ENCODE data around the gene SYT13.

SYT13 gene

DNA sequence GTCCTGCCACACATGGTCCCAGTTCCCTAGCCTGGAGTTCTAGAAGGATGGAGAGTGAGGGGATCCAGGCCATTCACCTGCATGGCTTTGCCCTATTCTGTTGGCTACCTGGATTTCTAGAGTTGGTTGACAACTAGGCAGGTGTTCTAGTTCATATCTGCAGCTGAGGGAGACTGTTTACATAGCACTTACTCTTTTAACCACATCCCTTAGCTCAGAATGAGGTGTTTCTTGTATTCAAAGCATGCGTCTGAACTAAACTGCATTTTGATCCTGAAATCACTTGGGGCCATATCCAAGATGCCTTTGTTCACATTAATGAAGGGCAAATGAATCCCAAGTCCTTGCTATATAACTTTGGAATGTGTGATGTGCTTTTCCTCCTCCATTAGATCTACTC, 60.9 kb downstream of the SYT13 start:
- in situ Hi-C loops (cut with MboI; ENCODE audit: low sequenced_read_pairs): no loop called here

DNA sequence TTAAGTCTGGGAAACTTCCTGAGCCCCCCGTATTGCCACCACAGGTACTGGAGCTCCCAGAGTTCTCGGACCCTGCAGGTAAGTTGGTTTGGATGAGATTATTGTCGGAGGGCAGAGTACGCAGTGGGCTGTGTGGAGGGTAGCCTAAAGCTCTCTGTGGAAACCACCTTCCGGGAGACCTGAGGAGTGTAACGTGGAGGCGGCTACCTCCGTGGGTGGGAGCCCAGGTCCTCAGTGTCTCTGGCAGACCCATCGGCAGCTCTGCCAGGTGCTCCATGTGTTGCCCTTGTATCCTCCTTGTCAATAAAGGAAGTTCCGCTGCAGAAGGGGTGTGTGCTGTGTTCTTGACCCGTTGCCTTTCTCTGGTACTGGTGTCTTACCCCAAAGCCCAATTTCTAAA, 61.4 kb downstream of the SYT13 start:
- in situ Hi-C loops (cut with MboI; ENCODE audit: low sequenced_read_pairs): no loop called here

DNA sequence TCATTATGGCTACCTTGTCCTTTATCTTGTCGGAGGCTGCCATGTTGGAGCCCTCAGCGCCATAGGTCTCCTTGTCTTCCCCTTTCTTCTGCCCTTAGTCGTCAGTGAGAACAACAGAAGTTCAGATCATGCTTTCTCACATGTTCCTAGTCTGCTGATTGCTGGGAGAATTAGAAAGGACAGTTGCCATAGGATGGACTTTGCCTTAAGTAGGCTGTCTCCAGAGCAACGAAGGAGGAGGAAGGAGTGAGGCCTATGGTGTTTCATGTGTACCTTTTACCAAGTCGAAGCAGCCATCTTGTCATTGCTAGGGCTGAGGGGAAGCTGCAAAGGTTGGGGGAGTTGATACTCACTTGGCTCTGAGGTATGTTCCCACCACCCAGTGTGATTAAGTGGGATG, 62.6 kb downstream of the SYT13 start:
- in situ Hi-C loops (cut with MboI; ENCODE audit: low sequenced_read_pairs): no loop called here

DNA sequence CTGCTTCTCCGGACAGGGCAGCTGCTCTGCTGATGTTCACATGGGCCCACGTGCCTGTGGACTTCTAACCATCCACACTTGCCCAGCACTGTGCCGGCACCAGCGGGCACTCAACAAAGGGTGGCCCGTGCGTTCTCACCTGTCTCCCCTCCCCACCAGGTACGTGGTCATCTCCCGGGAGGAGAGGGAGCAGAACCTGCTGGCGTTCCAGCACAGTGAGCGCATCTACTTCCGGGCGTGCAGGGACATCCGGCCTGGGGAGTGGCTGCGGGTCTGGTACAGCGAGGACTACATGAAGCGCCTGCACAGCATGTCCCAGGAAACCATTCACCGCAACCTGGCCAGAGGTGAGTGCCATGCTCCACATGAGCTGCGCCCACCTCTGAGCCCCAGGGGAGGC, 66.7 kb downstream of the SYT13 start:
- in situ Hi-C loops (cut with MboI; ENCODE audit: low sequenced_read_pairs): no loop called here

DNA sequence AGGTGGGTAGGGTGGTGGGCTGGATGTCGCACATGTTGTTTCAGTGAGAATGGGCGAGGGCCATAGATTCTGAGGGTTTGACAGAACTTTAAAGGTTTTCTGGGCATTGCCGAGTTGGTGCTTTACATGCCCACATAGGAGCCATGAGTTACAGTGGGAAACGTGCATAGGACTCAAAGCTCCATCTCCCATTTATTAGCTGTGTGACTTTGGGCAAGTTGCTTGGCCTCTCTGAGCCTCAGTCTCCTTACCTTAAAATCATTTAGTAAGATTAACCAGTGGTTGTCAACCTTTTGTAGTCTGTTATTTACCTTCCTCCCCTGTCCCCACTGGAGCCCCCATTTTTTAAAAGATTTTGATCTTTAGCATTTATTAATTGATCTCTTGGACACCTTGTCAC, 67.4 kb downstream of the SYT13 start:
- in situ Hi-C loops (cut with MboI; ENCODE audit: low sequenced_read_pairs): no loop called here

DNA sequence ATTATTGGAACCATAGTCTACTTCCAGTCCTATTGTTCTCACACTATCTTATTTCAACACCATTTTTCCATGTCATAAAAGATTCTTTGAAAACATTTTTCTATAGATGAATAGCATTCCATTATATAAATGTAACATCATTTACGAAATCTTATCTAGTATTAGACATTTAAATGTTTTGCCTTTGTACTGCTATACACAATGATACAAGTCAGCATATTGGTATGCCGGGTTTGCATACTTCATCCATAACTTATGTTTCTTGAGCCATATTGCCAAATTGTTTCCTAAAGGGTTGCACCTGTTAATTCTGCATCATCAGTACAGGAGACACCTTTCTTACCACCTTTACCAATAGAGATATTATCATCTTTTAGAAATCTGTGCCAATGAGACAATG, 68.2 kb downstream of the SYT13 start:
- in situ Hi-C loops (cut with MboI; ENCODE audit: low sequenced_read_pairs): no loop called here

DNA sequence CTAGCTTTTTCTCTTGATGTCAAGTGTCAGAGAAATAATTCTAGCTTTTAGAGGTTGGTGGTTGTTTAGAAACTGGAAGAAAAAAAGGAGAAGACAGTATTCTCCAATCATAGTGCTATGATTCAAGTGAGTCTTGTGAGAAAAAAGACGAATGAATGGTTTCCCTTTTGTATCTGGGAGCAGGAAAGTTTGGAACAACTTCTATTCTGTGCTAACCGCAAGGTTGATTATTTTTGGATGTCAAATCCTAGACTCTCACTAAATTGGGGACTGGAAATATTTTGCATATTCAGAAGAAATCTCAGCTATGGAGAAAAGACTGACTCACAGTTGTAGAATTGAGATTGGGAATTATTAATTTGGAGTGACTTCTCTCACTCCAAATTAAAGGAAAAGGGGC, 69.2 kb downstream of the SYT13 start:
- in situ Hi-C loops (cut with MboI; ENCODE audit: low sequenced_read_pairs): no loop called here

DNA sequence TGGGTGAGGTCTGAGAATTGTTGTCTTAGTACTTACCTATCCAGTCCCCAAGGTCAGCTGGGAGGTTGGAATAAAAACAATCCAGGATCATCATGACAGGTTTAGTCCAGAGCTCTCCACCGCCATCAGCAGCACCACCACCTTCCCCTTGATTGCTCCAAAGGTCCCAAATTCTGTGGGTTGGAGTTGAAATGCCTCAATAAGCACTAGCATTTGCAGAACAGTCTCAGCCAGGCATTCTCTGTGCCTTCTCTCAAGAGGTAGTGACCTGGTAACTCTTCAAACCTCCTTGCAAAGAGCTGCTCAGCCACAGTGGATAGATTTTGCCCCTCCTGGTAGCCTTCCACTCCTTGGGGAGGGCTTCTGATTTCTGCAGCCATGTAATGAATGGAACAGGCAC, 70.1 kb downstream of the SYT13 start:
- in situ Hi-C loops (cut with MboI; ENCODE audit: low sequenced_read_pairs): no loop called here

DNA sequence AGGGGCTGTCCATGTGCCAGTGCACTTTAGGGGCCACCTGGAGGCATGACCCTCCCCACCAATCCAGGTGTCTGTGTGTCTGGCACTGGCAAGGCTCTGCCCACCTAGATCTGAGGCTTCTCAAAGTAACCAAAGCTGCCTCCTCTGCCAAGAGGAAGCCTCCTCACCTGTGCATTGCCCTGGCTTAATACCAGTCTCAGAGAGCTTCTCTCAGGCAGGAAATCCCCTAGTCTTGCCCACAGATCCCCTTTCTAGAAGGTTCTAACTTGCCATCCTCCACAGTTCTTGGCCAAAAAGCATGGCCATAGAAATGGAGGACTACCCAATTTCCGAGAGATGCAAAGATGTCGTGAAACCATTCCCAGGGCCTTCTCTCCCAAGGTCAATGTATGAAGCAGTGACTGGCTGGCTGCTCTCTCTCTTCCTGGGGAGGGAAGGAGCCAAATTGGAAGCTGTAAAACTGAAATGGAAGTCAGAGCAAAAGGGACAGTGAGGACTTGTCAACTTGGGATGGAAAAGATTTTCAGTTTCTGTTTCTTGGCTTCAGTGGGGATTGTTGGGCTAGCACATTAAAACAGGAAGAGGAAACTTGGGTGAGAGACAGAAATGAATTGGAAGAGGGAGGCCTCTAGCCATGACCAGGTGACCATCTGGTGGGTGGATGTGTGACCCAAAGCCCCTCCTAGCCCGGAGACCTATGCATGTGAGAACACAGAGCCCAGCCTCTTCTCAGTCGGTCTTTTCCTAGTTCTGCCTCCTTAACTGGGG, 70.9 kb downstream of the SYT13 start:
- in situ Hi-C loops (cut with MboI; ENCODE audit: low sequenced_read_pairs): no loop called here

DNA sequence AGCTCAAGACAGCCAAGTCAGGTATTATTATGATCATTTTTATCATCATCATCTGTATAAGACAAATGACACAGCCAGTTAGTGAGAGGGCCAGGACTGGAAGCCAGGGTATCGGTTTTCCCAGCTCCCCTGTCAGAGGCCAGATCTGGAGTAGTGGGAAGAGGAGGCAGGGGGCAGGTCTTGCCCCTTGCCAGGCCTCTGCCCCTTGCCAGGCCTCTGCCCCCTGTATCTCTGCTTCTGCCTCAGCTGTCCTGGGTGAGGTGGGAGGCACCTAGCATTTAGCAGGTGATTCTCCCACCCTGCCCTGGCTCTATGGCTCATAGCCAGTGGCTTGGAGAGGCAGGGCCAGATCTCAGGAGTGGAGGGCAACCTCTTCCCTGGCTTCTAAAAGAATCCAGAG, 72.4 kb downstream of the SYT13 start:
- in situ Hi-C loops (cut with MboI; ENCODE audit: low sequenced_read_pairs): no loop called here

DNA sequence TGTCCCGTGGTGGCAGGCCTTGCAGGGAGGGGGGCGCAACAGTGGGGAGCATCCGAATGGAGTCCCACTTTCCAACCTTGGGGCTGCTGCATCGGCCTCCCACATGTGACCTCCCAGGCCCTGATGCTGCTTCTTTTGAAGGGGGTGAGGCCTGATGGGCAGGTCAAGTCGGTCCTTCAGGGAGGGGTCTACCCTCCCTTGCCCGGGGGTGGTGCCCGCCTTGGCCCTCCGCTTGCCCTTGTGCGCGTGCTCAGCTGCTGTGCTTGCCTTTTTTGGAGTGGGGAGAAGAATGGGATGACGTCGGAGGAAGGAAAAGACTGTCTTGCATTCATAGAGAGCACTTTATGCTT, 72.8 kb downstream of the SYT13 start:
- in situ Hi-C loops (cut with MboI; ENCODE audit: low sequenced_read_pairs): no loop called here

DNA sequence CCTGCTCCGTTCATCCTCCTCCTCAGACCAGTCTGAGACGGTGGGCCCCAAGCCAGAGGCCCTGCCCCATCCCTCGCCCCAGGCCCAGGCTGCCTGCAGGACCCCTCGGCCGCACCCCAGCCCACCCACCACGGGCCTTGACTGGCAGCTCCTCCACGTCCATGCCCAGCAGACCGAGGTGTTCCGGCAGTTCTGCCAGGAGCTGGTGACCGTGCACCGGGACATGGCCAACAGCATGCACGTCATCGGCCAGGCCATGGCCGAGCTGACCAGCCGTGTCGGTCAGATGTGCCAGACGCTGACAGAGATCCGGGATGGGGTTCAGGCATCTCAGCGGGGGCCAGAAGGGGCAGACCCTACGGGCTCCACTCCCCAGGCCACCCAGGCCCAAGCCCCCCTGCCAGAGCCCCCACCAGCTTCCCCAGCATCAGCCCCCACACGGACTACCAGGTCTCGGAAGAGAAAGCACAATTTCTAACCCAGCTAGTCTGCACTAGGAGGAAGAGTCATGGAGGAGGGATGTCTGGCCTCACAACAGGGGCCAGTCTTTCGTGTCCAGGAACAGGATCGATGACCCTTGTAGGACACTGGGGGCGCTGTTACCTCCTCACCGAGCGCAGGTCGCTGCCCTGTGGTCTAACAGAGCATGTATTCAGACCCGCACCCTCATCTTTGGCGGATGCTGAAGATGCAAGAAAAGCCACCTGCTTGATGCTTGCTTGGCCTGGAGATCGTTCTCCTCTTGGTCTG, 73.4 kb downstream of the SYT13 start:
- in situ Hi-C loops (cut with MboI; ENCODE audit: low sequenced_read_pairs): no loop called here

DNA sequence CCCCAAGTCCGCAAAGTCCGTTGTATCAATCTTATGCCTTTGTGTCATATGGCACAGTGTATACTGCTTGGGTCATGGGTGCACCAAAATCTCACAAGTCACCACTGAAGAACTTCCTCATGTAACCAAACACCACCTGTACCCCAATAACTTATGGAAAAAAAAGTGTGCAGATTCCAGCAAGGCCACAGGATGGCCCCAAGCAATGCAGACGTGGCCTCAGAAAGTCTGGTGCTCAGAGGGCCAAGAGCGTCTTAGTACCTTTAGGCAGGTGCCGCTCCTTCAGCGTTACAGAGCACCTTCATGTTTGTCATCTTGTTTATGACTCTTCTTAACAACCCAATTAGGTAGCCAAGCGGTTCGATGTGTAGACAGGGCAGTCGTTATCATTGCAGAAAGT, 74.4 kb downstream of the SYT13 start:
- in situ Hi-C loops (cut with MboI; ENCODE audit: low sequenced_read_pairs): no loop called here

DNA sequence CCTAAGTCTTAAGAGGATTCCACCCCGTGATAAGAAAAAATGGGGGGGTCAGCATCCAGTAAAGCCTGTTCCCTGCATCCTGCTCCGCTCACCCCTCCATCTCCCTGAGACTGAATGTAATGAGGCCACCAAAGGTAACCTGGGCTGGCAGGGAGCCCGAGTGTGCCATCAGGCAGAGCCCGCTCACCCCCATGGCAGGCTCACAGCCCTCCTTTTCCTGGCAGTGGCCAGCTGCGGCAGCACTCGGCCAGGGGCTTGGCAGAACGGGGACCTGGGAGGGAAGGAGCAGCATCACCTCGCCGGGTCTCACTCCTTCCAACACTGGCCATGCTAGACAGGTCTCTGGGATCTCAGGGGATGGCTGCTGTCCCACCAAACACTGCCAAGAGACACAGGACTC, 75.3 kb downstream of the SYT13 start:
- in situ Hi-C loops (cut with MboI; ENCODE audit: low sequenced_read_pairs): no loop called here

DNA sequence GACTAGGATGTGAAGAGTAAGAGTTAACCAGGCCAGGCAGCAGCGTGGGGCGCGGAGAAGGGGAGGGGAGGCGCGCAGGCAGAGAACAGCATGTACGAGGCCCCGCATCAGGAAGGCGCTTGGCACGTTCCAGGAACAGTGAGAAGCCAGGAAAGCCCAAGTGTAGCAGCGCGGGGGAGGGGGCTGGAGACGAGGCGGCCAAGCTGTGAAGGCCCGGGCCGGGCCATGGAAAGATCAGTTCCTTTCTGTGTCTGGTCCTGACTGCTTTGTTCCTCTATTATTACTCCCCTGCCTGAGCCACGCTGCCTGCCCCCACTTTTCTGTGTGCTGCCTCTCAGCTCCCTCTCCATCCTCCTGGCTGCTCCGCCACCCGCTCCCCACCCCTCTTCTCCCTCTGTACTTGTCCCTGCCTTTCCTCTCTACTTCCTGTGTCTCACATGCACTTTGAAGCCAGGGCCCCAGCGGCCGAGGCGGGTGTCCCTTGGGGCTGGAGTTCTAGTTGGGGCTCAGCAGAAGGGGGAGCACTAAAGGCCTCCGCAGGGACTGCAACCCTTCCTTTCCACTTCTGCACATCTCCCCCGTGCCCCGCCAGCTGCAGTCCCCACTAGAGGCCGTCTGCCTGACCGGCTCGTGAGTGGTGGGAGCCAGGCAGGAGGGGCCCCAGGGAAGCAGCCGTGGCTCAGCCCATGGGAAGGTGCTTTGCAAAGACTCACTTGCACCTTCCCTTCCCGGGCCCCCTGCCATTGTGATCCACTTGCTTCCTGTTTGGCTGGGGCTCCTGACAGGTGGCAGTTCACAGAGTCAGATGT, 76.0 kb downstream of the SYT13 start:
- in situ Hi-C loops (cut with MboI; ENCODE audit: low sequenced_read_pairs): no loop called here

DNA sequence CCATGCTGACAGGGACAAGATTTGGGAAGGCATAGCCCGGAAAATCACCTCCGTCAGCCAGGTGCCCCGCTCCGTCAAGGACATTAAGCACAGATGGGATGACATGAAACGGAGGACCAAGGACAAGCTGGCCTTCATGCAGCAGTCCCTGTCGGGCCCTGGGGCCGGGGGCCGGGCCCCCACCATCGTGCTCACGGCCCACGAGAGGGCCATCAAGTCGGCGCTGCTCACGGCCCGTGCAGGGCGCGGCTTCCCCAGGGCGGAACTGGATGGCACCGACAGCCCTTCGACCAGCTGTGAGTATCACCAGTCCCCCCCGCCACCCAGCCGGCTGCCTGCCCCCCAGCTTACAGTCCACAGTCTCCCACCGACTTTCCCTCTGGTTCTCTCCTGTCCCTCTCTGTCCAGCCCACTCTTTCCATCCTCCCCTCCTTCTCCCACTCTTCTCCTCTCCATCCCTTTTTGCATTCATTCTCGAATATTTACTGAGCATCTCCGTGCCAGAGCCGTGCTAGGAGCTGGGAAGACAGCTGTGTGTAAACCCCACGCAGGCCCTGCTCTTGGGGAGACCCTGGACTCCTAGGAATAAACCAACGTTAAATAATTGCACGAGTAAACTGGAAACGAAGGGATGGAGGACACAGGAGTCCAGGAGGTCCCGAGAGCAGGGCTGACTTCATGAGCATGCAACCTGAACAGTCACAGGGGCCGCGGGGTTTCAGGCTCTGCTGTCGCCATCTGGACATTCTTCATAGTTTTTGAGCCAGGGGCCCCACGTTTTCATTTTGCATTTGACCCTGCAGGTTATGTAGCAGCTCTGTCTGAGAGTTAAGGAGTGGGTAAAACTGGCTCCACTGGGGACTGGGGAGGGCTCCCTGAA, 76.9 kb downstream of the SYT13 start:
- in situ Hi-C loops (cut with MboI; ENCODE audit: low sequenced_read_pairs): no loop called here

DNA sequence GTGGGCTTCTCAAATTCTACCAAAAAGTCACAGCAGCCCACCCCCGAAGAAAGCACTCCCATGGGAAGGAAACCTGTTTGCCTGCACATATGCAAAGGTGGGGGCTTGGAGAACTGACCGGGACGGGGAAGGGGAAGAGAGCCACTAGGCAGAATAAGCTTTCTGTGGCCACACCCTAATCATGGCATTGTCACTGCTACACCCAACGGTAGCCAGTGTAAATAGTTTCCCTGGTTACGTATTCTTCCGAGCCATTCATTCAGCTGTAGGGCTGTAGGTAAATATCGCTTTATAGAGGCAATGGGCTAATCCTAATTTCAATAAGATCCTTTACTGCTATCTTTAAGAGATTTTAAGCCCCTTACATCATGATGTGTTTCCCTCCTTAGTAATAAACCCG, 78.0 kb downstream of the SYT13 start:
- in situ Hi-C loops (cut with MboI; ENCODE audit: low sequenced_read_pairs): no loop called here

DNA sequence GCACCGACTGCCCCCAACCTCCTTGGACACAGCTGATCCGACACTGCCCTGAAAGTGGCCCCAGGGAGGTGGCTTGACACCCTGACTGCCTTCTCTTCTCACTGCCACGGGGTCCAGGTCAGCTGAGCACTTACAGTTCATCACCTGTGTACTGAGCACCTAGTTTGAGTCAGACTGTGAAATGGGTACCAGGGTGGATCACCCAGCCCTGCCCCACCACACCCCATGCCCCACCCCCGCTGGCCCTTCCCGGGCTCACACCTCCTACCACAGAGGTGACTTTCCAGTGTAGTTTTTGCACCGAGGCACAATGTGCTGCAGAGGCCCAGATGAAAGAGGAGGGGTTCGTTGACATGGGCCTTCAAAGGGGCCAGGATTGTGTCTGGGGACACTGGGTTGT, 80.2 kb downstream of the SYT13 start:
- in situ Hi-C loops (cut with MboI; ENCODE audit: low sequenced_read_pairs): no loop called here

DNA sequence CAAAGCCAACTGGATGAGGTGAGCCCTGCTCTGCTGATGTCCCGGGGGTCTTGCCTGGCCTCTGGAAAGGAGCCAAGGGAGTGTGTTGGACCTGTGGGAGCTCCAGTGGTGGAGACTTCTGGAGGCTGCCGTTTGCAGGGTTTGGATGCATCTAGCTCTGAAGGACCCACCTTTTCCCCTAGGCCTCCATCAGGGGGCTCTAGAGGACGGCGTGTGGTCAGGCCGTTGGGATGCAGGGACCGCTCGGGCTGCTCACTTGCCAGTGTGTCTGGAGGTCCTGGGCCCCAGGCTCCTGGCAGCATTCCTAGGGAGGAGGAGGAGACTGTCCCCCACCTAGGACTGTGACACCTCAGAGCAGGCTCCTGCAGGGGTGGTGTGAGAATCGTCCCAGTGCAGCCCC, 81.4 kb downstream of the SYT13 start:
- in situ Hi-C loops (cut with MboI; ENCODE audit: low sequenced_read_pairs): no loop called here

DNA sequence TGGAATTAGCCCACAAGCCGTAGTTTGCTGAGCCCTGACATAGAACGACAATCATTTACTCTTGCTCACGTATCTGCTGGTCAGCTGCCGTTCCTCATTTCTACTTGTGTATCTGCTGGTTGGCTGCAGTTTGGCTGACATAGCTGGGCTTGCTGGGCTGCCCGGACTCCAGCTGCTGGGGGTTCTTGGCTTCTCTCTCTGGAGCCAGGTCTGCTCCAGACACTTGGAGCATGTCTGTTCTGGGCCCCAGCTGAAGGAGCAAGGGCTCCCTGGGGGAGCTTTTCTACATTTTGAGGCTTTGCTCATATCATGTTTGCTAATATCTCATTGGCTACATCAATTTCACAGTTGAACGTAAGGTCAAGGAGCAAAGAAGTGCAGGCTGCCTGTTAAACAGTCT, 92.4 kb downstream of the SYT13 start:
- in situ Hi-C loops (cut with MboI; ENCODE audit: low sequenced_read_pairs): no loop called here
